Smooth muscle cell (in vitro differentiated cells): Measurements from ENCODE around the gene IRF1. TPM values are rescaled to one million over a fixed set of nuclear protein-coding genes. Genes with fewer than 3 reads are reported as not detected.

ENCODE experiments used
- DNase-seq: peaks from one replicate; lab custom pipeline; 2025; ENCODE audit not compliant: unreplicated experiment; lab: John Stamatoyannopoulos, UW
- H2AFZ ChIP-seq: fragments of 200-600 bp; sonication (generic); 2 replicates; pipeline ENCODE4 v1.6.0; 2016; ENCODE audit warnings: antibody characterized with exemption, low read depth, mild to moderate bottlenecking
- H3F3A ChIP-seq: fragments of 200-600 bp; sonication (generic); 2 replicates; pipeline ENCODE4 v1.6.0; 2017; ENCODE audit warnings: antibody characterized with exemption, low read depth
- H3K27ac ChIP-seq: fragments of 200-600 bp; sonication (generic); 2 replicates; pipeline ENCODE4 v1.5.1; 2016; ENCODE audit warnings: low read depth, mild to moderate bottlenecking
- H3K27me3 ChIP-seq: fragments of 200-600 bp; sonication (generic); 2 replicates; pipeline ENCODE4 v1.6.1; 2016; ENCODE audit warnings: low read depth, mild to moderate bottlenecking
- H3K36me3 ChIP-seq: fragments of 200-600 bp; sonication (generic); 2 replicates; pipeline ENCODE4 v1.5.1; 2016; ENCODE audit warnings: low read depth
- H3K4me1 ChIP-seq: fragments of 200-600 bp; sonication (generic); 2 replicates; pipeline ENCODE4 v1.5.1; 2016; ENCODE audit warnings: low read depth
- H3K4me2 ChIP-seq: fragments of 200-600 bp; sonication (generic); 2 replicates; pipeline ENCODE4 v1.6.0; 2016; ENCODE audit warnings: mild to moderate bottlenecking
- H3K4me3 ChIP-seq: fragments of 200-600 bp; sonication (generic); 2 replicates; pipeline ENCODE4 v1.5.1; 2016; ENCODE audit warnings: mild to moderate bottlenecking
- H3K79me2 ChIP-seq: fragments of 200-600 bp; sonication (generic); 2 replicates; pipeline ENCODE4 v1.6.0; 2016; ENCODE audit warnings: low read depth, mild to moderate bottlenecking
- H3K9ac ChIP-seq: fragments of 200-600 bp; sonication (generic); 2 replicates; pipeline ENCODE4 v1.6.0; 2016; ENCODE audit warnings: low read depth
- H3K9me3 ChIP-seq: fragments of 200-600 bp; sonication (generic); replicated peaks from 2 replicates; pipeline ENCODE4 v1.5.1; 2016; ENCODE audit warnings: low read depth
- H4K20me1 ChIP-seq: fragments of 200-600 bp; sonication (generic); 2 replicates; pipeline ENCODE4 v1.6.0; 2016; ENCODE audit warnings: low read depth
- CTCF ChIP-seq: fragments of 200-600 bp; sonication (generic); IDR thresholded peaks from 2 replicates; pipeline ENCODE4 v1.5.1; 2017; ENCODE audit warnings: borderline replicate concordance, mild to moderate bottlenecking, antibody characterized with exemption; ENCODE audit not compliant: insufficient read depth, poor library complexity, severe bottlenecking
- WGBS: methylation state at CpG from one replicate; pipeline ENCODE4 v1.1.7; 2016; ENCODE audit warnings: low lambda C conversion rate; 5-methylcytosine and 5-hydroxymethylcytosine counted together
- polyA plus RNA-seq: library from polyadenylated mRNA; unstranded; fragments of >200 nt; fragmentation: Nextera tagmentation; extraction: Ambion mirVana; gene quantifications from 2 replicates; pipeline ENCODE4 v1.2.1, GENCODE V29; 2016
- total RNA-seq: library from RNA; depleted of rRNA; stranded (reverse); fragments of >200 nt; gene quantifications from 2 replicates; pipeline ENCODE4 v1.2.3, GENCODE V29; 2014

IRF1 gene
- total and polyA plus RNA-seq, 2 experiments from 2014 or later, result 15.7 to 19.1 TPM

DNA sequence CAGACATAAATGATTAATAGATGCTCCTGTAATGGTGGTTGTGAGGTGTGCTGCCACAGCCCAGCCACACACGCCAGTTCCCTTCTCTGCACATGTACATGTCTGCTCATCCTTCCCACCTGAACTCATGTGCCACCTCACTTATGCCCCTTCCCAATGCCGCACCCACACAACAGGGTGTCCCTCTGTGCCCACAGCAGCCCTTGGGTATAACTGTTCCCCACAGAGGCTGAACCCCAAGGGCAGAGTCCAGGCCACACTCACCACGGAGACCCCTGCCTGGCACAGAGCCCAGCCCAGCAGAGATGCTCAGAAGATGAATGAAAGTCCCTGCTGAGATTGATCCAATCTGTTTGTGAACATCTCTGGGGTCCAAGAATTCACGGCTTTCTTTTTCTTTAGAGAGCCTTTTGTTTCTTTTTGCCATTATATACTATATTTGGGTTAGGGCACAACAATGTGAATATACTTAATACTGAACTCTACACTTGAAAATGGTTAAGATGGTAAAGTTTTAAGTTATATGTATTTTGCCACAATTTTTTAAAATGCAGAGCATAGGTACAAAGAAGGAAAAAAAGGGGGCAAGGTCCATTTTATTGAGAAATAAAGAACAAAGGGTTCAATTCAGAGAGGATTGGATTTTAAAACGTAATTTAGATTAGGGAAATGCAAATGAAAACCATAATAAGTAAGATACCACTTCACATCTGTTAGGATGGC lies 29.6 kb downstream of the IRF1 start:
- 76% methylated on average over 5 of the region's 5 CpGs for WGBS
- H3K27me3 ChIP-seq, result no peaks in the 10 kb centered on the region
- H3K4me1 ChIP-seq, result peaks cover 14% of the 10 kb centered on the region
- no peak overlapping the region for H3K9ac ChIP-seq
- no peaks in the 10 kb centered on the region for H3K9me3 ChIP-seq
- H2AFZ ChIP-seq, result no peak overlapping the region
- no peak overlapping the region for H3K4me3 ChIP-seq
- no peaks in the 10 kb centered on the region for H3K79me2 ChIP-seq
- H3F3A ChIP-seq, result peaks cover 10% of the 10 kb centered on the region
- TF ChIP-seq CTCF, result no peak
- DNase-seq, result no peak
- H3K4me2 ChIP-seq, result no peak overlapping the region
- no peak overlapping the region for H3K27ac ChIP-seq
- no peaks in the 10 kb centered on the region for H3K36me3 ChIP-seq
- no peaks in the 10 kb centered on the region for H4K20me1 ChIP-seq

DNA sequence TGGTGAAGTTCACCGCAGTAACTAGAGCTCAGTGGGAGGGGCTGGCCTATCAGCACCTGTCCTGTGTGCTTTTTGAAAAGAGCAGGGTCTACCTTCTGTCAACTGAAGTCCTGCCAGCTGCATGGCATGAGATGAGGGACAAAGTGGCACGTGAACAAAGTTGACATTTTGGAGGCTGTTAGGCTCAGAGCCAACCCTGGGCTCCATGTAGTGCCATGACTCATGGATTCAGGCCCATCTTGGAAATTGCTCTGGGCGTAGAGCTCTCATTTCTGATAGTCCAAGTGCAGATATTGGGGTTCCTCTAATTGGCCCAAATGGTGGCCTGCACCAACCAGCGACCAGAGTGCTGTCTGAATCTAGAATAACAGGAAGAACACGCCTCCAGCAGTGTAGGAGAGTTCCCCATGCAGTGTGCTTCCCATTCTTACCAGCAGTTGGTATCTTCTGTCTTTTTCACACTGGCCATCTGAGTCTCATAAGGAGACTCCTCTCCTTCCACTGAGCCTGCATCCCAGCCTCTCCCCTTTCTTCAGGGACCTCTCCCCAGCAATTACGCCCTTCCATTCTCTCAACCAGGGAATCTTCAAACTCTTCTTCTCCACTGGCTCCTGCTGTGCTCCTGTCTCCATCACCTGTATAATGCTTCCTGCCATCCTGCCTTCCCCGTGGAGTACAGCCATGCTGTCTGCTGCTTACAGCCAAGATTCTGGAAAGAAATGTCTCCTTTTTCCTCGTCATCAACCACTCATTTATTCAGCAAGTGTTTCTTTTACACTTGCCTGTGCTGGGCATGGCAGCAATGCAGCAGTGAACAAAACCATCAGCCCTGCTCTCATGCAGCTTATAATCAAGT lies 30.4 kb downstream of the IRF1 start:
- no peaks in the 10 kb centered on the region for H3K27me3 ChIP-seq
- no peaks in the 10 kb centered on the region for H3K36me3 ChIP-seq
- WGBS, result 84% methylated on average over 8 of the region's 8 CpGs
- H3K4me2 ChIP-seq, result no peak overlapping the region
- H3F3A ChIP-seq, result peaks cover 10% of the 10 kb centered on the region
- H3K4me3 ChIP-seq, result no peak overlapping the region
- peak overlapping the region; percentile 85 for H3K27ac ChIP-seq
- no peaks in the 10 kb centered on the region for H3K9me3 ChIP-seq
- H2AFZ ChIP-seq, result no peak overlapping the region
- H3K79me2 ChIP-seq, result no peaks in the 10 kb centered on the region
- no peak overlapping the region for H3K9ac ChIP-seq
- peaks cover 13% of the 10 kb centered on the region for H3K4me1 ChIP-seq
- H4K20me1 ChIP-seq, result no peaks in the 10 kb centered on the region
- TF ChIP-seq CTCF, result no peak
- DNase-seq, result no peak

GRCh38 chr5:132459031-132459982 lies 31.3 kb downstream of the IRF1 start:
- peak overlapping the region; percentile 25 for H3K9ac ChIP-seq
- no peaks in the 10 kb centered on the region for H3K36me3 ChIP-seq
- WGBS, result 79% methylated on average over 12 of the region's 12 CpGs
- H3K9me3 ChIP-seq, result no peaks in the 10 kb centered on the region
- H3K79me2 ChIP-seq, result no peaks in the 10 kb centered on the region
- H4K20me1 ChIP-seq, result no peaks in the 10 kb centered on the region
- no peak for DNase-seq
- peaks cover 5% of the 10 kb centered on the region for H3K4me1 ChIP-seq
- peaks cover 10% of the 10 kb centered on the region for H3F3A ChIP-seq
- H3K27ac ChIP-seq, result peak overlapping the region; percentile 85
- H2AFZ ChIP-seq, result no peak overlapping the region
- TF ChIP-seq CTCF, result no peak
- H3K4me3 ChIP-seq, result no peak overlapping the region
- no peaks in the 10 kb centered on the region for H3K27me3 ChIP-seq
- H3K4me2 ChIP-seq, result peak overlapping the region; percentile 59
